Endothelial cell of umbilical vein (primary cell): ENCODE results near the gene ARHGEF40.

Experiments
- EZH2 ChIP-seq: IDR thresholded peaks from 2 replicates; pipeline ENCODE4 v1.6.1; 2012; ENCODE audit warnings: borderline replicate concordance, low read depth, mild to moderate bottlenecking, moderate library complexity, low read length, inconsistent platforms; ENCODE audit not compliant: severe bottlenecking
- TF ChIP-seq, protein P1 (sequence below), 2 donors: IDR thresholded peaks; 1 replicate in 1 of 2; 2 replicates in 1 of 2; pipeline ENCODE4 v1.5.1; 2011; ENCODE audit warnings: low read length in 2 of 2, mild to moderate bottlenecking in 2 of 2, moderate library complexity in 2 of 2, control low read depth in 1 of 2, inconsistent platforms in 1 of 2, low read depth in 1 of 2; ENCODE audit not compliant: insufficient read depth in 1 of 2; ENCODE audit errors: extremely low read depth in 1 of 2

DNA sequence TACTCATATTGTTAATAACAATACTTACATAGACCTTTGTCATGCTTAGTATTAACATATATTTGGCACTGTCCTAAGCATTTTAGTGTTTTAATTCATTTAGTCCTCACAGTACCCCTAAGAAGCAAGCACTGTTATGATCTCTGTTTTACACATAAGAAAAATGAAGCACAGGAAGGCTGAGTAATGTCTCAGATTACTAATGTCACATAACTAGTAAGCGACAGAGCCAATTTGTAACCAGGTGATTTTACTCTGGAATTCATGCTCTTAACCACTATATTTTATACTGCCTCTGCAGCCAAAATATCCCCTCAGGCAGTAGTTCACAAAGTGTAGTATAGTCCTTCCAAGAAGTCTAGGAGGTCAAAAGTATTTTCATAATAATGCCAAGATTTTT, 51.0 kb downstream of the ARHGEF40 start:
- TF ChIP-seq, protein P1, sequence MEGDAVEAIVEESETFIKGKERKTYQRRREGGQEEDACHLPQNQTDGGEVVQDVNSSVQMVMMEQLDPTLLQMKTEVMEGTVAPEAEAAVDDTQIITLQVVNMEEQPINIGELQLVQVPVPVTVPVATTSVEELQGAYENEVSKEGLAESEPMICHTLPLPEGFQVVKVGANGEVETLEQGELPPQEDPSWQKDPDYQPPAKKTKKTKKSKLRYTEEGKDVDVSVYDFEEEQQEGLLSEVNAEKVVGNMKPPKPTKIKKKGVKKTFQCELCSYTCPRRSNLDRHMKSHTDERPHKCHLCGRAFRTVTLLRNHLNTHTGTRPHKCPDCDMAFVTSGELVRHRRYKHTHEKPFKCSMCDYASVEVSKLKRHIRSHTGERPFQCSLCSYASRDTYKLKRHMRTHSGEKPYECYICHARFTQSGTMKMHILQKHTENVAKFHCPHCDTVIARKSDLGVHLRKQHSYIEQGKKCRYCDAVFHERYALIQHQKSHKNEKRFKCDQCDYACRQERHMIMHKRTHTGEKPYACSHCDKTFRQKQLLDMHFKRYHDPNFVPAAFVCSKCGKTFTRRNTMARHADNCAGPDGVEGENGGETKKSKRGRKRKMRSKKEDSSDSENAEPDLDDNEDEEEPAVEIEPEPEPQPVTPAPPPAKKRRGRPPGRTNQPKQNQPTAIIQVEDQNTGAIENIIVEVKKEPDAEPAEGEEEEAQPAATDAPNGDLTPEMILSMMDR (IDR thresholded peaks at IDR 0.05; ENCODE audit: extremely low read depth in 1 of 2, insufficient read depth in 1 of 2, low read depth in 1 of 2, low read length in 2 of 2): no peak
- no peak for TF ChIP-seq EZH2
